Measurements from ENCODE around the gene STMN1. TPM values are rescaled to one million over a fixed set of nuclear protein-coding genes. Genes with fewer than 3 reads are reported as not detected.

Gene STMN1
- total RNA-seq, 1 experiment from 2014 or later = 242 TPM

DNA sequence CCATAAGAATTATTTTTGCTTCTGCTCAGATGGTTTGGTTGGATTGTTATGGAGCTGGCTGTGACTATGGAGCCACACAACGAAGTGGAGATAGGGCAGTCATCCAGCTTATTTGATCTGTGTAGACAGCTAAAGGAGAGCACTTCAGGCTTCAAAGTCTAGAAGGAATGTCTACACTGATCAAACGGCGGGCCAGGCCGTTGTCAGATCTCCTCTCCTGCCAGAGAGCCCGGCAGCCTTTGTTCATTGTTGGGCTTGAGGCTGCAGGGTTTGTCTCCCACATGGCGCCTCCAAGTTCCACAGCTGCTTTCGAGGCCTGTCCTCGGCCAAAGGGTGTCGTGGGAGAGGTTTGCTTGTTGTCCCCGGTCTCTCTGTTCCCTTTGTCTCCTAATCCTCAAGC, 2.8 kb upstream of the STMN1 start:
- CTCF ChIA-PET = no interaction called here
- H3K4me3 Mint-ChIP-seq (ENCODE audit: low read depth, unreplicated experiment) = no peak overlapping the region
- H3K36me3 Mint-ChIP-seq (ENCODE audit: insufficient read depth, unreplicated experiment) = peaks cover 32% of the 10 kb centered on the region
- no peaks in the 10 kb centered on the region for H3K27me3 Mint-ChIP-seq (ENCODE audit: unreplicated experiment)
- no peak for DNase-seq
- peaks cover 9% of the 10 kb centered on the region for H3K4me1 Mint-ChIP-seq (ENCODE audit: low read depth, unreplicated experiment)
- H3K27ac Mint-ChIP-seq (ENCODE audit: unreplicated experiment) = no peak overlapping the region
- intact Hi-C loops (cut with micrococcal nuclease; ENCODE audit: unreplicated experiment) = no loop called here
- no peaks in the 10 kb centered on the region for H3K9me3 Mint-ChIP-seq (ENCODE audit: low read depth, unreplicated experiment)
- no TSS peak for BruUV-seq (replicated peaks)
- TF ChIP-seq, protein P1, sequence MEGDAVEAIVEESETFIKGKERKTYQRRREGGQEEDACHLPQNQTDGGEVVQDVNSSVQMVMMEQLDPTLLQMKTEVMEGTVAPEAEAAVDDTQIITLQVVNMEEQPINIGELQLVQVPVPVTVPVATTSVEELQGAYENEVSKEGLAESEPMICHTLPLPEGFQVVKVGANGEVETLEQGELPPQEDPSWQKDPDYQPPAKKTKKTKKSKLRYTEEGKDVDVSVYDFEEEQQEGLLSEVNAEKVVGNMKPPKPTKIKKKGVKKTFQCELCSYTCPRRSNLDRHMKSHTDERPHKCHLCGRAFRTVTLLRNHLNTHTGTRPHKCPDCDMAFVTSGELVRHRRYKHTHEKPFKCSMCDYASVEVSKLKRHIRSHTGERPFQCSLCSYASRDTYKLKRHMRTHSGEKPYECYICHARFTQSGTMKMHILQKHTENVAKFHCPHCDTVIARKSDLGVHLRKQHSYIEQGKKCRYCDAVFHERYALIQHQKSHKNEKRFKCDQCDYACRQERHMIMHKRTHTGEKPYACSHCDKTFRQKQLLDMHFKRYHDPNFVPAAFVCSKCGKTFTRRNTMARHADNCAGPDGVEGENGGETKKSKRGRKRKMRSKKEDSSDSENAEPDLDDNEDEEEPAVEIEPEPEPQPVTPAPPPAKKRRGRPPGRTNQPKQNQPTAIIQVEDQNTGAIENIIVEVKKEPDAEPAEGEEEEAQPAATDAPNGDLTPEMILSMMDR (IDR thresholded peaks at IDR 0.05; ENCODE audit: unreplicated experiment) = no peak

- BruUV-seq (replicated peaks) = no TSS peak
- Mint-ChIP-seq H3K36me3 (ENCODE audit: insufficient read depth, unreplicated experiment) (peaks cover 32% of the 10 kb centered on the region), H3K27ac (ENCODE audit: unreplicated experiment) (no peak overlapping the region), H3K4me3 (ENCODE audit: low read depth, unreplicated experiment) (no peak overlapping the region), H3K4me1 (ENCODE audit: low read depth, unreplicated experiment) (peaks cover 9% of the 10 kb centered on the region), H3K9me3 (ENCODE audit: low read depth, unreplicated experiment) (no peaks in the 10 kb centered on the region), H3K27me3 (ENCODE audit: unreplicated experiment) (no peaks in the 10 kb centered on the region)
- no peak for DNase-seq
- CTCF ChIA-PET = no interaction called here
- TF ChIP-seq, protein P1 (IDR thresholded peaks at IDR 0.05; ENCODE audit: unreplicated experiment) = no peak
- intact Hi-C loops (cut with micrococcal nuclease; ENCODE audit: unreplicated experiment) = no loop called here
These were observed 1.9 kb upstream of the STMN1 start for GRCh38 chr1:25908161-25908560.

- CTCF ChIA-PET = no interaction called here
- no peaks in the 10 kb centered on the region for H3K27me3 Mint-ChIP-seq (ENCODE audit: unreplicated experiment)
- TF ChIP-seq, protein P1 (IDR thresholded peaks at IDR 0.05; ENCODE audit: unreplicated experiment) = no peak
- no TSS peak for BruUV-seq (replicated peaks)
- DNase-seq = no peak
- H3K27ac Mint-ChIP-seq (ENCODE audit: unreplicated experiment) = peak overlapping the region; percentile 65
- peaks cover 32% of the 10 kb centered on the region for H3K36me3 Mint-ChIP-seq (ENCODE audit: insufficient read depth, unreplicated experiment)
- peaks cover 9% of the 10 kb centered on the region for H3K4me1 Mint-ChIP-seq (ENCODE audit: low read depth, unreplicated experiment)
- intact Hi-C loops (cut with micrococcal nuclease; ENCODE audit: unreplicated experiment) = no loop called here
- H3K9me3 Mint-ChIP-seq (ENCODE audit: low read depth, unreplicated experiment) = no peaks in the 10 kb centered on the region
- H3K4me3 Mint-ChIP-seq (ENCODE audit: low read depth, unreplicated experiment) = no peak overlapping the region
These were observed 1.4 kb upstream of the STMN1 start for GRCh38 chr1:25907601-25908000.

DNA sequence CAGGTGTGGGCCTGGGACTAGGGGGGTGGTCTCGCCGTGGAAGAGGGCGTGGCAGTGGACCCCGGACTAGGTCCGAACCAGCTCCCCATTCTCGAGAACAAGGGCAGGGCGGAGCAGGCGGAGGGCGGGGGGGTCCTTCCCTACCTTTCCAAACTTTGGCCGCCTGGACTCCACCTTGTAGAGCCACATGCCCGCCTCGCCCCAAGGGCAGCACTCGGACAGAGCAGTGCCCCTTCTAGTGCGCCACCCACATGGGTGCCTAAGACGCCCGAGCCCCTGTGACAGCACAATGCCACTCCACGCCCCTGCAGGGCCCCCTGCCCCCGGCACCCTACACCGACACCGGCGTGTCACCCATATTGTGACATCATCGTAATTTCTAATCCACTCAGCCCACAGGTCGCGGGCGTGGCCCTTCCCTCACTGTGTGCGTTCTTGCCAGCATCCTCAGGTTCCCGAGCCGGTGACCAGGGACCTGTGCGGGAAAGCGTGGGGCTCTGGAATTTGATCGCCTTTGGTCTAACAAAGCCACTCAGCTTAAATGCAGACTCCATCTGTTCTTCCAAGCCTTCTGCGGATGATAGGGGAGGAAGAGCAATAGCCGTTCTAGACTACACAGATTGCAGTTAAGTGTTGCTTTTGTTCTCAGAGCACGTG, 553 bp upstream of the STMN1 start:
- TF ChIP-seq, protein P1 (IDR thresholded peaks at IDR 0.05; ENCODE audit: unreplicated experiment) = no peak
- H3K9me3 Mint-ChIP-seq (ENCODE audit: low read depth, unreplicated experiment) = no peaks in the 10 kb centered on the region
- CTCF ChIA-PET = interaction anchor here (0.6 kb wide), 1 partner anchor 47 kb away, joined by 3 read pairs; the partner anchor contains the start of gene AUNIP
- DNase-seq = no peak
- H3K36me3 Mint-ChIP-seq (ENCODE audit: insufficient read depth, unreplicated experiment) = peaks cover 32% of the 10 kb centered on the region
- H3K27ac Mint-ChIP-seq (ENCODE audit: unreplicated experiment) = peak overlapping the region; percentile 65
- peak overlapping the region; percentile 79 for H3K4me3 Mint-ChIP-seq (ENCODE audit: low read depth, unreplicated experiment)
- H3K4me1 Mint-ChIP-seq (ENCODE audit: low read depth, unreplicated experiment) = peaks cover 9% of the 10 kb centered on the region
- H3K27me3 Mint-ChIP-seq (ENCODE audit: unreplicated experiment) = no peaks in the 10 kb centered on the region
- intact Hi-C loops (cut with micrococcal nuclease; ENCODE audit: unreplicated experiment) = no loop called here
- BruUV-seq (replicated peaks) = no TSS peak

All from Calu3 (cell line).